Smooth muscle cell (in vitro differentiated cells): ENCODE data around the gene SIPA1L3. TPM values are rescaled to one million over a fixed set of nuclear protein-coding genes. Genes with fewer than 3 reads are reported as not detected.

ENCODE experiments used
- DNase-seq: peaks from one replicate; lab custom pipeline; 2025; ENCODE audit not compliant: unreplicated experiment; lab: John Stamatoyannopoulos, UW
- H2AFZ ChIP-seq: fragments of 200-600 bp; sonication (generic); 2 replicates; pipeline ENCODE4 v1.6.0; 2016; ENCODE audit warnings: antibody characterized with exemption, low read depth, mild to moderate bottlenecking
- H3F3A ChIP-seq: fragments of 200-600 bp; sonication (generic); 2 replicates; pipeline ENCODE4 v1.6.0; 2017; ENCODE audit warnings: antibody characterized with exemption, low read depth
- H3K27ac ChIP-seq: fragments of 200-600 bp; sonication (generic); 2 replicates; pipeline ENCODE4 v1.5.1; 2016; ENCODE audit warnings: low read depth, mild to moderate bottlenecking
- H3K27me3 ChIP-seq: fragments of 200-600 bp; sonication (generic); 2 replicates; pipeline ENCODE4 v1.6.1; 2016; ENCODE audit warnings: low read depth, mild to moderate bottlenecking
- H3K36me3 ChIP-seq: fragments of 200-600 bp; sonication (generic); 2 replicates; pipeline ENCODE4 v1.5.1; 2016; ENCODE audit warnings: low read depth
- H3K4me1 ChIP-seq: fragments of 200-600 bp; sonication (generic); 2 replicates; pipeline ENCODE4 v1.5.1; 2016; ENCODE audit warnings: low read depth
- H3K4me2 ChIP-seq: fragments of 200-600 bp; sonication (generic); 2 replicates; pipeline ENCODE4 v1.6.0; 2016; ENCODE audit warnings: mild to moderate bottlenecking
- H3K4me3 ChIP-seq: fragments of 200-600 bp; sonication (generic); 2 replicates; pipeline ENCODE4 v1.5.1; 2016; ENCODE audit warnings: mild to moderate bottlenecking
- H3K79me2 ChIP-seq: fragments of 200-600 bp; sonication (generic); 2 replicates; pipeline ENCODE4 v1.6.0; 2016; ENCODE audit warnings: low read depth, mild to moderate bottlenecking
- H3K9ac ChIP-seq: fragments of 200-600 bp; sonication (generic); 2 replicates; pipeline ENCODE4 v1.6.0; 2016; ENCODE audit warnings: low read depth
- H3K9me3 ChIP-seq: fragments of 200-600 bp; sonication (generic); replicated peaks from 2 replicates; pipeline ENCODE4 v1.5.1; 2016; ENCODE audit warnings: low read depth
- H4K20me1 ChIP-seq: fragments of 200-600 bp; sonication (generic); 2 replicates; pipeline ENCODE4 v1.6.0; 2016; ENCODE audit warnings: low read depth
- WGBS: methylation state at CpG from one replicate; pipeline ENCODE4 v1.1.7; 2016; ENCODE audit warnings: low lambda C conversion rate; 5-methylcytosine and 5-hydroxymethylcytosine counted together
- polyA plus RNA-seq: library from polyadenylated mRNA; unstranded; fragments of >200 nt; fragmentation: Nextera tagmentation; extraction: Ambion mirVana; gene quantifications from 2 replicates; pipeline ENCODE4 v1.2.1, GENCODE V29; 2016
- total RNA-seq: library from RNA; depleted of rRNA; stranded (reverse); fragments of >200 nt; gene quantifications from 2 replicates; pipeline ENCODE4 v1.2.3, GENCODE V29; 2014
- TF ChIP-seq, protein P1 (sequence below): fragments of 200-600 bp; sonication (generic); IDR thresholded peaks from 2 replicates; pipeline ENCODE4 v1.5.1; 2017; ENCODE audit warnings: borderline replicate concordance, mild to moderate bottlenecking, antibody characterized with exemption; ENCODE audit not compliant: insufficient read depth, poor library complexity, severe bottlenecking

SIPA1L3 gene
- total and polyA plus RNA-seq, 2 experiments from 2014 or later: 6.5 to 7.6 TPM

DNA sequence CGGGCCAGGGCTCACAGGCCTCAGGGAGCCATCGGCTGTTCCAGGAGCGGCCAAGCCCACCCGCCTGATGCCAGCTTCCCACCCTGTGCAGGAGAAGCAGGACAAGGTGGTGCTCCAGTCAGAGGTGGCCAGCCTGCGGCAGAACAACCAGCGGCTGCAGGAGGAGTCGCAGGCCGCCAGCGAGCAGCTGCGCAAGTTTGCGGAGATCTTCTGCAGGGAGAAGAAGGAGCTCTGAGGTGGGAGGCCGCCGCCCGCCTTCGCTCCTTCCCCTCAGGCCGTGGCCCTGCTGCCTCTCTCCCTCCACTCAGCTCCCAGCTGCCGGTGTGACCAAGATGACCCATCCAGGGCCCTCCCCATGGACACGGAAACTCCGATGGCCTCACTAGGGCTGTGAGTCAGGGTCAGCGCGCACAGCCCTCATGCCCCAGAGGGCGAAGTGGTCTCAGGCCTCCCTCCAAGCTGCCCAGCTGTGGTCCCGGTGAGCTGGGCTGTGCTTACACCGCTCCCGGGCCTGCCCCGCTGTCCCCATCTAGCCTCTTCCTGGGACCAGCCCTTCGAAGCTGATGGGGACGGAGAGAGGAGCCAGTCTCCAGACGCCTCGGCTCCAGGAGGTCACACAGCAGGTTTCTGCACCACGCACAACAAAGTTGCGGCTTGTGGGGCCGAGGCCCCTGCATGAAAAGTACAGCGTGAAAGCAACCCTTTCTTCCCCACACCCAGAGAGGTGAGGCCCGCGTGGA is 299.2 kb downstream of the SIPA1L3 start:
- no peak overlapping the region for H3K9ac ChIP-seq
- no peak overlapping the region for H3K4me3 ChIP-seq
- TF ChIP-seq, protein P1, sequence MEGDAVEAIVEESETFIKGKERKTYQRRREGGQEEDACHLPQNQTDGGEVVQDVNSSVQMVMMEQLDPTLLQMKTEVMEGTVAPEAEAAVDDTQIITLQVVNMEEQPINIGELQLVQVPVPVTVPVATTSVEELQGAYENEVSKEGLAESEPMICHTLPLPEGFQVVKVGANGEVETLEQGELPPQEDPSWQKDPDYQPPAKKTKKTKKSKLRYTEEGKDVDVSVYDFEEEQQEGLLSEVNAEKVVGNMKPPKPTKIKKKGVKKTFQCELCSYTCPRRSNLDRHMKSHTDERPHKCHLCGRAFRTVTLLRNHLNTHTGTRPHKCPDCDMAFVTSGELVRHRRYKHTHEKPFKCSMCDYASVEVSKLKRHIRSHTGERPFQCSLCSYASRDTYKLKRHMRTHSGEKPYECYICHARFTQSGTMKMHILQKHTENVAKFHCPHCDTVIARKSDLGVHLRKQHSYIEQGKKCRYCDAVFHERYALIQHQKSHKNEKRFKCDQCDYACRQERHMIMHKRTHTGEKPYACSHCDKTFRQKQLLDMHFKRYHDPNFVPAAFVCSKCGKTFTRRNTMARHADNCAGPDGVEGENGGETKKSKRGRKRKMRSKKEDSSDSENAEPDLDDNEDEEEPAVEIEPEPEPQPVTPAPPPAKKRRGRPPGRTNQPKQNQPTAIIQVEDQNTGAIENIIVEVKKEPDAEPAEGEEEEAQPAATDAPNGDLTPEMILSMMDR: no peak
- H4K20me1 ChIP-seq: no peaks in the 10 kb centered on the region
- WGBS: 89% methylated on average over 34 of the region's 36 CpGs
- H3F3A ChIP-seq: no peaks in the 10 kb centered on the region
- H3K4me1 ChIP-seq: peaks cover 20% of the 10 kb centered on the region
- no peak for DNase-seq
- no peak overlapping the region for H3K27ac ChIP-seq
- H3K9me3 ChIP-seq: no peaks in the 10 kb centered on the region
- H3K79me2 ChIP-seq: no peaks in the 10 kb centered on the region
- no peaks in the 10 kb centered on the region for H3K36me3 ChIP-seq
- H2AFZ ChIP-seq: no peak overlapping the region
- H3K27me3 ChIP-seq: peaks cover 27% of the 10 kb centered on the region
- no peak overlapping the region for H3K4me2 ChIP-seq

DNA sequence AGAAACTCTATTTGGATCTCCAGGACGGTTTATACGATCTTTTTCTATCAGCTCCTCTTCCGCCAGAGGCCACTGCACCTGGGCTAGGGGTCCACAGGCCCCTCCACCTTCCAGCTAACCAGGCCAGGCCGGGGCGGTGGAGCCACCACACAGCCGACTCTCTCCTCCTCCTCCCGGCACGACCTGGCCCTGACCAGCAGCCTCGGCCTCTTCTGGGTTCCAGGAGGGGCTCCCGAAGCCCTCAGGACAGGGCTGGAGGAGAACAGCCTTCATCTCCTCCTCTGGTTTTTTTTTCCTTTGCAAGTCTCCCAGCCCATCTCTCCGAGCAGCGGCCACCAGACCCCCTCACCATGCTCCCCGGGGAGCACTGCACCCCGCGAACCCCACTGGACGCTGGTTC is 299.9 kb downstream of the SIPA1L3 start:
- no peaks in the 10 kb centered on the region for H3F3A ChIP-seq
- H3K9ac ChIP-seq: no peak overlapping the region
- peaks cover 33% of the 10 kb centered on the region for H3K27me3 ChIP-seq
- H3K27ac ChIP-seq: no peak overlapping the region
- H4K20me1 ChIP-seq: no peaks in the 10 kb centered on the region
- TF ChIP-seq, protein P1: no peak
- DNase-seq: no peak
- H3K79me2 ChIP-seq: no peaks in the 10 kb centered on the region
- H3K9me3 ChIP-seq: no peaks in the 10 kb centered on the region
- 95% methylated on average over 16 of the region's 16 CpGs for WGBS
- H3K4me2 ChIP-seq: no peak overlapping the region
- H3K4me3 ChIP-seq: no peak overlapping the region
- H3K36me3 ChIP-seq: no peaks in the 10 kb centered on the region
- peaks cover 28% of the 10 kb centered on the region for H3K4me1 ChIP-seq
- no peak overlapping the region for H2AFZ ChIP-seq

DNA sequence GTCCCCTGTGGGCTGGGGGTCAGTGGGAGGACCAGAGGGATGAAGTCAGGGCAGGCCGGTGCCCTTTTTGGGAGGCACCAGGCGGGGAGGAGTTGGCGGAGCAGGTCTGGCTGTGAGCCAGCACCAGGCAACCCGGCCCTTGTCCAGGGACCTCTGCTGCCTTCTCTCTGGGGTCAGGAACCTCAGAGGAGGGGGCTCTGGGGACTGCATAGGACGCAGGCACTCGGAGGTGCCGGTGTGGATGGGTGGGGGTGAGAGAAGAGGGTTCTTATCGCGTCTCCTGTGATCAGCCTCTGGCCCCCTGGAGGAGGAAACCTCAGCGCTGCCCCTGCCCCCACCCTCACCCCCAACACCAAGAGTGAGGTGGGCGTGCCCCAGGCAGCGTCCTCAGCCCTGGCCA is 300.5 kb downstream of the SIPA1L3 start:
- 68% methylated on average over 8 of the region's 12 CpGs for WGBS

More for the DNA sequence above, 300.5 kb downstream of the SIPA1L3 start:
- no peak overlapping the region for H2AFZ ChIP-seq
- no peak overlapping the region for H3K4me2 ChIP-seq
- H3K9me3 ChIP-seq: no peaks in the 10 kb centered on the region
- no peak for DNase-seq
- peaks cover 33% of the 10 kb centered on the region for H3K27me3 ChIP-seq
- no peaks in the 10 kb centered on the region for H3K79me2 ChIP-seq
- TF ChIP-seq, protein P1: no peak
- peaks cover 29% of the 10 kb centered on the region for H3K4me1 ChIP-seq
- no peaks in the 10 kb centered on the region for H4K20me1 ChIP-seq
- H3K9ac ChIP-seq: no peak overlapping the region
- H3K4me3 ChIP-seq: no peak overlapping the region
- no peak overlapping the region for H3K27ac ChIP-seq
- no peaks in the 10 kb centered on the region for H3F3A ChIP-seq
- H3K36me3 ChIP-seq: no peaks in the 10 kb centered on the region
